OCI-LY7 (cell line): Measurements from ENCODE around the gene ZNF83. TPM values are rescaled to one million over a fixed set of nuclear protein-coding genes. Genes with fewer than 3 reads are reported as not detected.
A peak's percentile ranks its signal among the peaks of the same experiment; 100 is the strongest.
"Not testable (repeated sequence)": the region's sequence is repeated elsewhere in the genome, so short reads cannot be mapped to it uniquely, and the experiment has no call there.

Experiments used
- BruUV-seq: library from RNA; stranded (reverse); fragments of 400-500 nt; replicated peaks from 2 replicates; lab custom pipeline; 2021; lab: Mats Ljungman, UMichigan
- CTCF ChIA-PET: fragments of 300-600 bp; sonication (Branson Sonifier 250); formaldehyde crosslinking; loops from one replicate; lab custom pipeline; 2022; ENCODE audit warnings: antibody characterized with exemption; ENCODE audit not compliant: unreplicated experiment; lab: Charles Lee
- POLR2A ChIA-PET: fragments of 300-600 bp; sonication (Branson Sonifier 250); formaldehyde crosslinking; loops from one replicate; lab custom pipeline; 2022; ENCODE audit warnings: antibody characterized with exemption; lab: Charles Lee
- DNase-seq: peaks from one replicate; pipeline ENCODE4 v3.0.0-alpha.2; 2015; ENCODE audit warnings: low spot score
- H2AFZ ChIP-seq: fragments of 200-600 bp; sonication (generic), shearing (Covaris generic); 2 replicates; pipeline ENCODE4 v1.6.1; 2014; ENCODE audit warnings: mild to moderate bottlenecking, antibody characterized with exemption, low read length, moderate library complexity
- H3K27ac ChIP-seq: fragments of 200-600 bp; sonication (generic); 2 replicates; pipeline ENCODE4 v1.5.1; 2014; ENCODE audit warnings: mixed run types, low read depth, mild to moderate bottlenecking, moderate library complexity, low read length, inconsistent platforms; ENCODE audit not compliant: poor library complexity, severe bottlenecking
- H3K36me3 ChIP-seq: fragments of 200-600 bp; sonication (generic); 2 replicates; pipeline ENCODE4 v1.6.1; 2014; ENCODE audit warnings: mild to moderate bottlenecking, antibody characterized with exemption, low read length, moderate library complexity, mixed read lengths; ENCODE audit not compliant: insufficient read depth
- H3K4me1 ChIP-seq: fragments of 200-600 bp; sonication (generic); 2 replicates; pipeline ENCODE4 v1.5.1; 2014; ENCODE audit warnings: mild to moderate bottlenecking, low read length; ENCODE audit not compliant: insufficient read depth, poor library complexity, severe bottlenecking
- H3K4me2 ChIP-seq: fragments of 200-600 bp; sonication (generic); 2 replicates; pipeline ENCODE4 v1.6.1; 2014; ENCODE audit warnings: mild to moderate bottlenecking, low read length
- H3K4me3 ChIP-seq: fragments of 200-600 bp; sonication (generic); 2 replicates; pipeline ENCODE4 v1.5.1; 2014; ENCODE audit warnings: mild to moderate bottlenecking, low read depth, low read length; ENCODE audit not compliant: poor library complexity, severe bottlenecking
- H3K79me2 ChIP-seq: fragments of 200-600 bp; sonication (generic); 2 replicates; pipeline ENCODE4 v1.6.1; 2016; ENCODE audit warnings: low read depth, mild to moderate bottlenecking, low read length, moderate library complexity, mixed read lengths; ENCODE audit not compliant: insufficient read depth
- H3K9me2 ChIP-seq: fragments of 200-600 bp; sonication (generic); 2 replicates; pipeline ENCODE4 v1.6.1; 2016; ENCODE audit warnings: mild to moderate bottlenecking, low read length, mixed read lengths; ENCODE audit not compliant: insufficient read depth
- H3K9me3 ChIP-seq: fragments of 200-600 bp; sonication (generic); 2 replicates; pipeline ENCODE4 v1.6.1; 2014; ENCODE audit warnings: mild to moderate bottlenecking, mixed run types, low read length, mixed read lengths
- H4K20me1 ChIP-seq: fragments of 200-600 bp; sonication (generic); 2 replicates; pipeline ENCODE4 v1.6.1; 2014; ENCODE audit warnings: mild to moderate bottlenecking, antibody characterized with exemption, low read length, moderate library complexity, mixed read lengths; ENCODE audit not compliant: insufficient read depth
- CTCF ChIP-seq: fragments of 200-600 bp; sonication (generic); conservative IDR thresholded peaks from 2 replicates; pipeline ENCODE4 v1.5.1; 2014; ENCODE audit warnings: mild to moderate bottlenecking, antibody characterized with exemption, low read length, moderate library complexity, mixed read lengths
- EZH2phosphoT487 ChIP-seq: fragments of 200-600 bp; sonication (generic); IDR thresholded peaks from 2 replicates; pipeline ENCODE4 v1.6.1; 2018; ENCODE audit warnings: low read depth, borderline replicate concordance, mild to moderate bottlenecking, mixed run types, antibody characterized with exemption, low read length, moderate library complexity, mixed read lengths
- intact Hi-C: fragments of 100-400 bp; cut with micrococcal nuclease; formaldehyde crosslinking; loops from one replicate; pipeline ENCODE4 v1.10.0; 2022; ENCODE audit not compliant: unreplicated experiment
- total RNA-seq, 2 experiments: library from RNA; depleted of rRNA in 1 of 2; stranded (reverse); fragments of >200 nt in 1 of 2; shearing (Covaris generic) in 1 of 2; gene quantifications; 2 replicates each; pipeline ENCODE4 v1.2.3, GENCODE V29; 2014 to 2022

The ZNF83 gene
- total RNA-seq, 2 experiments from 2014 or later, result 47.2 to 59.4 TPM

- no TSS peak for BruUV-seq
- POLR2A ChIA-PET, result no interaction called here
- no peaks in the 10 kb centered on the region for H3K9me3 ChIP-seq
- H3K79me2 ChIP-seq, result no peaks in the 10 kb centered on the region
- H2AFZ ChIP-seq, result no peak overlapping the region
- no peaks in the 10 kb centered on the region for H3K9me2 ChIP-seq
- no peak overlapping the region for H3K4me2 ChIP-seq
- CTCF ChIA-PET, result no interaction called here
- TF ChIP-seq CTCF (no peak), EZH2phosphoT487 (no peak)
- intact Hi-C loops, result no loop called here
- no peak overlapping the region for H3K4me3 ChIP-seq
- peaks cover 48% of the 10 kb centered on the region for H3K36me3 ChIP-seq
- H3K27ac ChIP-seq, result no peak overlapping the region
- peaks cover 8% of the 10 kb centered on the region for H3K4me1 ChIP-seq
- DNase-seq, result no peak
- H4K20me1 ChIP-seq, result no peaks in the 10 kb centered on the region
Measured at GRCh38 chr19:52599241-52599640, 38.9 kb downstream of the ZNF83 start.

GRCh38 chr19:52593441-52593840, 44.7 kb downstream of the ZNF83 start:
- CTCF ChIA-PET, H3K79me2 ChIP-seq, POLR2A ChIA-PET, H3K9me2 ChIP-seq, H3K4me1 ChIP-seq, H2AFZ ChIP-seq, H3K9me3 ChIP-seq, H3K4me2 ChIP-seq, H4K20me1 ChIP-seq, BruUV-seq, intact Hi-C loops, DNase-seq, H3K27ac ChIP-seq, H3K4me3 ChIP-seq: not testable (repeated sequence)
- H3K36me3 ChIP-seq, result peaks cover 81% of the 10 kb centered on the region

DNA sequence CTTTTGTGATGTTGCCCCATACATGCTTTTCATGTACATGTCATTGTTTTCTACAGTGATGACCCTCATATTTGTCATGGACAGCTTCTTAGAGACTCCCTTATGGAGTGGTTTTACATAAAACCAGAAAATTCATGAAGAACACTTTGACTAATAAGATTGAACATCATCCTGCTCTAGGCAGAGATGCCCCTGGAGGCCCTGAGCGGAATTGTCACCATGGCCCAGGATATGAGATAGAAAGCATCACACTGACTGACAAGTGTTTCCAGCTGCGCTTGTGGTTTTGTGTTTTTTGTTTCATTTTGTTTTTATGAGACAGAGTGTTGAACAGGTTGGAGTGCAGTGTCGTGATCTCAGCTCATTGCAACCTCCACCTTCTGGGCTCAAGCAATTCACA, 45.9 kb downstream of the ZNF83 start:
- no peak overlapping the region for H3K27ac ChIP-seq
- no peaks in the 10 kb centered on the region for H3K9me2 ChIP-seq
- H3K4me2 ChIP-seq, result no peak overlapping the region
- H3K36me3 ChIP-seq, result peaks cover 81% of the 10 kb centered on the region
- no peak for TF ChIP-seq EZH2phosphoT487
- 0 out of 2 replicates have a peak, but pooled peaks have one; percentile 33 for TF ChIP-seq CTCF
- CTCF ChIA-PET, result no interaction called here
- H4K20me1 ChIP-seq, result no peaks in the 10 kb centered on the region
- H2AFZ ChIP-seq, result no peak overlapping the region
- no TSS peak for BruUV-seq
- no peaks in the 10 kb centered on the region for H3K9me3 ChIP-seq
- H3K4me3 ChIP-seq, result no peak overlapping the region
- H3K79me2 ChIP-seq, result no peaks in the 10 kb centered on the region
- no peaks in the 10 kb centered on the region for H3K4me1 ChIP-seq
- POLR2A ChIA-PET, result no interaction called here
- no peak for DNase-seq
- intact Hi-C loops, result no loop called here
